ENCODE data around the gene CDKN2AIPNL. TPM values are rescaled to one million over a fixed set of nuclear protein-coding genes. Genes with fewer than 3 reads are reported as not detected.

Gene CDKN2AIPNL
- total and polyA plus RNA-seq, 2 donors (not counting 1 experiment from before 2014, with no cell fraction given) = 13.6 to 49.2 TPM

GRCh38 chr5:134437340-134437846 lies 25.7 kb upstream of the CDKN2AIPNL start:
- H3K27me3 ChIP-seq (ENCODE audit: control insufficient read depth, insufficient read depth, low read length) = no peaks in the 10 kb centered on the region
- no peak for TF ChIP-seq CTCF (conservative IDR thresholded peaks at IDR 0.05 in 1 of 2, IDR thresholded peaks at IDR 0.05 in 1 of 2; ENCODE audit: low read depth in 1 of 2, low read length in 2 of 2)
- no peak for TF ChIP-seq EZH2 (IDR thresholded peaks at IDR 0.05; ENCODE audit: low read length, missing control alignments)
- no peaks in the 10 kb centered on the region for H3K36me3 ChIP-seq (ENCODE audit: control insufficient read depth, insufficient read depth, low read length)
- peak in 1 of 2 donors; percentile 22 for DNase-seq (ENCODE audit: low read depth in 2 of 2)
- no peak overlapping the region for H2AFZ ChIP-seq (ENCODE audit: low read length)
- no peaks in the 10 kb centered on the region for H3K9me3 ChIP-seq (ENCODE audit: control insufficient read depth, insufficient read depth, low read depth, low read length)
- peak overlapping the region; percentile 94 for H3K27ac ChIP-seq (ENCODE audit: insufficient read depth, low read length)
- no peak overlapping the region for H3K4me2 ChIP-seq (ENCODE audit: extremely low read depth, insufficient read depth, low read length)
- H3K4me3 ChIP-seq (replicated peaks in 1 of 4; ENCODE audit: control extremely low read depth in 1 of 4, insufficient read depth in 1 of 4, low read depth in 3 of 4, low read length in 4 of 4) = no peak overlapping the region
- no peaks in the 10 kb centered on the region for H3K79me2 ChIP-seq (ENCODE audit: control insufficient read depth, insufficient read depth, low read length)
- peaks cover 37% of the 10 kb centered on the region for H3K4me1 ChIP-seq (ENCODE audit: control insufficient read depth, extremely low read depth, insufficient read depth, low read length)
- peak overlapping the region; percentile 10 for H3K9ac ChIP-seq (ENCODE audit: insufficient read depth, low read length)
- H4K20me1 ChIP-seq (ENCODE audit: control insufficient read depth, extremely low read depth, insufficient read depth, low read length) = no peaks in the 10 kb centered on the region

GRCh38 chr5:134436523-134437339 lies 25.1 kb upstream of the CDKN2AIPNL start:
- DNase-seq (ENCODE audit: low read depth in 2 of 2) = peak; percentile 85 to 98
- no peak overlapping the region for H3K4me2 ChIP-seq (ENCODE audit: extremely low read depth, insufficient read depth, low read length)
- no peaks in the 10 kb centered on the region for H3K79me2 ChIP-seq (ENCODE audit: control insufficient read depth, insufficient read depth, low read length)
- no peaks in the 10 kb centered on the region for H4K20me1 ChIP-seq (ENCODE audit: control insufficient read depth, extremely low read depth, insufficient read depth, low read length)
- peak overlapping the region; percentile 94 for H3K27ac ChIP-seq (ENCODE audit: insufficient read depth, low read length)
- H3K27me3 ChIP-seq (ENCODE audit: control insufficient read depth, insufficient read depth, low read length) = no peaks in the 10 kb centered on the region
- peaks cover 37% of the 10 kb centered on the region for H3K4me1 ChIP-seq (ENCODE audit: control insufficient read depth, extremely low read depth, insufficient read depth, low read length)
- H3K9ac ChIP-seq (ENCODE audit: insufficient read depth, low read length) = peak overlapping the region; percentile 29
- no peak for TF ChIP-seq CTCF (conservative IDR thresholded peaks at IDR 0.05 in 1 of 2, IDR thresholded peaks at IDR 0.05 in 1 of 2; ENCODE audit: low read depth in 1 of 2, low read length in 2 of 2)
- TF ChIP-seq EZH2 (IDR thresholded peaks at IDR 0.05; ENCODE audit: low read length, missing control alignments) = no peak
- no peak overlapping the region for H3K4me3 ChIP-seq (replicated peaks in 1 of 4; ENCODE audit: control extremely low read depth in 1 of 4, insufficient read depth in 1 of 4, low read depth in 3 of 4, low read length in 4 of 4)
- no peaks in the 10 kb centered on the region for H3K9me3 ChIP-seq (ENCODE audit: control insufficient read depth, insufficient read depth, low read depth, low read length)
- H2AFZ ChIP-seq (ENCODE audit: low read length) = peak overlapping the region; percentile 15
- no peaks in the 10 kb centered on the region for H3K36me3 ChIP-seq (ENCODE audit: control insufficient read depth, insufficient read depth, low read length)

- H3K36me3 ChIP-seq (ENCODE audit: control insufficient read depth, insufficient read depth, low read length) = no peaks in the 10 kb centered on the region
- H3K4me2 ChIP-seq (ENCODE audit: extremely low read depth, insufficient read depth, low read length) = no peak overlapping the region
- no peaks in the 10 kb centered on the region for H3K79me2 ChIP-seq (ENCODE audit: control insufficient read depth, insufficient read depth, low read length)
- peaks cover 37% of the 10 kb centered on the region for H3K4me1 ChIP-seq (ENCODE audit: control insufficient read depth, extremely low read depth, insufficient read depth, low read length)
- no peaks in the 10 kb centered on the region for H4K20me1 ChIP-seq (ENCODE audit: control insufficient read depth, extremely low read depth, insufficient read depth, low read length)
- no peak overlapping the region for H3K9ac ChIP-seq (ENCODE audit: insufficient read depth, low read length)
- no peak overlapping the region for H3K4me3 ChIP-seq (replicated peaks in 1 of 4; ENCODE audit: control extremely low read depth in 1 of 4, insufficient read depth in 1 of 4, low read depth in 3 of 4, low read length in 4 of 4)
- H2AFZ ChIP-seq (ENCODE audit: low read length) = no peak overlapping the region
- H3K27me3 ChIP-seq (ENCODE audit: control insufficient read depth, insufficient read depth, low read length) = no peaks in the 10 kb centered on the region
- H3K9me3 ChIP-seq (ENCODE audit: control insufficient read depth, insufficient read depth, low read depth, low read length) = no peaks in the 10 kb centered on the region
- DNase-seq (ENCODE audit: low read depth in 2 of 2) = peak; percentile 53 to 82
- TF ChIP-seq CTCF (conservative IDR thresholded peaks at IDR 0.05 in 1 of 2, IDR thresholded peaks at IDR 0.05 in 1 of 2; ENCODE audit: low read depth in 1 of 2, low read length in 2 of 2) (no peak), EZH2 (IDR thresholded peaks at IDR 0.05; ENCODE audit: low read length, missing control alignments) (no peak)
- H3K27ac ChIP-seq (ENCODE audit: insufficient read depth, low read length) = peak overlapping the region; percentile 94
Measured at GRCh38 chr5:134435560-134435959, 23.9 kb upstream of the CDKN2AIPNL start.
